Measurements from ENCODE around the gene TEX14.
A peak's percentile ranks its signal among the peaks of the same experiment; 100 is the strongest.

The TEX14 gene

DNA sequence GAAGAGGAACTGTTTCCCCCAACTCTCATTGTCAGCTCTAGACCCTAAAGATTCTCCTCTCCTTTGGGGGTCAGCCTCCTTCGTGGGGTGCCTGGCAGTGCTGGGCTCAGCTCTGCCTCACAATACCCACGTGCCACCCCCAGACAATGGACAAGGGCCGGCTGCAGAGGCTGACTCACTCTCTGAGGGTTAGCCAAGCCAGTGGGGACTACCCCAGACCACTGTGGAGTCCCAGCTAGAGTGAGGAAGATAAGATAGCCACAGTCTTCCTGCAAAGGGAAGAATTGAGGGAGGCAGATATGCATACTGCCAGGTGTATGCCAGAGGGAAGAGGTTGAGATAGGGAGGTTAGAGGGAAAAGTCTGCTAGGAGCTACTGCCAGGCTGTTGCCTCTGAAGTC lies 163.9 kb downstream of the TEX14 start:
- H3K36me3 ChIP-seq = no peaks in the 10 kb centered on the region
- no peaks in the 10 kb centered on the region for H3K27me3 ChIP-seq
- DNase-seq = no peak
- H3K4me3 ChIP-seq = no peak overlapping the region
- H3K27ac ChIP-seq = peak overlapping the region; percentile 72 to 76
- no peaks in the 10 kb centered on the region for H3K9me3 ChIP-seq
- intact Hi-C loops (cut with DNase I; ENCODE audit: low total_unique reads) = loop anchor here (10.0 kb wide), 2 partner anchors 57 to 167 kb away; partner anchors contain the start of genes RAD51C and TEX14
- H3K4me1 ChIP-seq = peaks cover 0 to 77% (median 70%) of the 10 kb centered on the region in 4 donors
- TF ChIP-seq, protein P1, sequence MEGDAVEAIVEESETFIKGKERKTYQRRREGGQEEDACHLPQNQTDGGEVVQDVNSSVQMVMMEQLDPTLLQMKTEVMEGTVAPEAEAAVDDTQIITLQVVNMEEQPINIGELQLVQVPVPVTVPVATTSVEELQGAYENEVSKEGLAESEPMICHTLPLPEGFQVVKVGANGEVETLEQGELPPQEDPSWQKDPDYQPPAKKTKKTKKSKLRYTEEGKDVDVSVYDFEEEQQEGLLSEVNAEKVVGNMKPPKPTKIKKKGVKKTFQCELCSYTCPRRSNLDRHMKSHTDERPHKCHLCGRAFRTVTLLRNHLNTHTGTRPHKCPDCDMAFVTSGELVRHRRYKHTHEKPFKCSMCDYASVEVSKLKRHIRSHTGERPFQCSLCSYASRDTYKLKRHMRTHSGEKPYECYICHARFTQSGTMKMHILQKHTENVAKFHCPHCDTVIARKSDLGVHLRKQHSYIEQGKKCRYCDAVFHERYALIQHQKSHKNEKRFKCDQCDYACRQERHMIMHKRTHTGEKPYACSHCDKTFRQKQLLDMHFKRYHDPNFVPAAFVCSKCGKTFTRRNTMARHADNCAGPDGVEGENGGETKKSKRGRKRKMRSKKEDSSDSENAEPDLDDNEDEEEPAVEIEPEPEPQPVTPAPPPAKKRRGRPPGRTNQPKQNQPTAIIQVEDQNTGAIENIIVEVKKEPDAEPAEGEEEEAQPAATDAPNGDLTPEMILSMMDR (IDR thresholded peaks at IDR 0.05) = no peak

DNA sequence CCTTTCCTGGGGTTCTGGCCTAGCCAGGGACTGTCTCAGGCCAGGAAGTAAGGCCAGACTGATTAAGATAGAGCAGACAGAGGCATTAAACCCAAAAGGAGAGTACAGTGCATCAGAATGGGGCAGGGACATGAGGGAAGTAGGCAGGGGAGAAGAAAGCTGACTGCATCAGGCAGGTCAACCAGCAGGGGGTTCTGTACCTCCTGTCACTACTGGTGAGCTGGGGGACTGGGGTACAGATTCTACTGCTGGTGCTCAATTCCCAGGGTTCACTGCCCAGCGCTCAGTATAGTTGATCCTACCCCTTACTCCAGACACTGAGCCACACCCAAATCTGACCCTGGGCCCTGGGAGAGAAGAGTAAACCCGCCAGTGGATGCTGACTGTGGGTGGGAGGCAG lies 164.5 kb downstream of the TEX14 start:
- peaks cover 0 to 3% (median 0%) of the 10 kb centered on the region in 3 donors for H3K36me3 ChIP-seq
- H3K9me3 ChIP-seq = no peaks in the 10 kb centered on the region
- no peak for DNase-seq
- no peaks in the 10 kb centered on the region for H3K27me3 ChIP-seq
- H3K4me3 ChIP-seq = no peak overlapping the region
- H3K27ac ChIP-seq = peak overlapping the region; percentile 72 to 76
- H3K4me1 ChIP-seq = peaks cover 0 to 73% (median 64%) of the 10 kb centered on the region in 4 donors
- intact Hi-C loops (cut with DNase I; ENCODE audit: low total_unique reads) = loop anchor here (10.0 kb wide), 2 partner anchors 57 to 167 kb away; partner anchors contain the start of genes RAD51C and TEX14
- TF ChIP-seq, protein P1 (IDR thresholded peaks at IDR 0.05) = no peak

DNA sequence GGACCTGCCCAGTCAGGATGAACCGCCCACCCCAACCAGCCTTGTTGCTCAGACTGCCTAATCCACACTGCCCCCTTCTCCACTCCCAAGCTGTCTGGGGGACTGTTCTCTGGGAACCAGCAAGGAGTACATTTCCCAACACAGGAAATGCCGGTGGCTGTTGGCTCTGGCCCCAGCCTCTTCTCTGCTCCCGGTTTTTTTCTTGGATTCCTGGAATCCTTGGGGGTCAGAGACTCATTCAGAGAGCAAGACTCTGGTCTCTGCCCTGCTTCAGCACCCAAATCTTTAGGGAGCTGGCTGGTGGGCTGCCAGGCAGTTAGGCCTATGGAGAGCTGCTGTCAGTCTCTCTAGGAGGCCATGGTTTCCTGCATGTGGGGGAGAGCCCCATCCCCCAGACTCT lies 166.6 kb downstream of the TEX14 start:
- peaks cover 0 to 13% (median 0%) of the 10 kb centered on the region in 3 donors for H3K36me3 ChIP-seq
- peak overlapping the region; percentile 72 to 76 for H3K27ac ChIP-seq
- no peaks in the 10 kb centered on the region for H3K27me3 ChIP-seq
- H3K4me3 ChIP-seq = peak overlapping the region in 1 of 2 donors; percentile 18
- H3K9me3 ChIP-seq = no peaks in the 10 kb centered on the region
- peaks cover 0 to 58% (median 52%) of the 10 kb centered on the region in 4 donors for H3K4me1 ChIP-seq
- TF ChIP-seq, protein P1 (IDR thresholded peaks at IDR 0.05) = no peak
- peak; percentile 65 to 89 for DNase-seq
- intact Hi-C loops (cut with DNase I; ENCODE audit: low total_unique reads) = loop anchor here (10.0 kb wide), 2 partner anchors 60 to 170 kb away; partner anchors contain the start of genes RAD51C and TEX14

- DNase-seq = no peak
- intact Hi-C loops (cut with DNase I; ENCODE audit: low total_unique reads) = loop anchor here (10.0 kb wide), 2 partner anchors 63 to 173 kb away; partner anchors contain the start of genes RAD51C and TEX14
- H3K27ac ChIP-seq = no peak overlapping the region
- H3K4me3 ChIP-seq = no peak overlapping the region
- H3K27me3 ChIP-seq = no peaks in the 10 kb centered on the region
- TF ChIP-seq, protein P1 (IDR thresholded peaks at IDR 0.05) = no peak
- no peaks in the 10 kb centered on the region for H3K9me3 ChIP-seq
- peaks cover 0 to 13% (median 0%) of the 10 kb centered on the region in 3 donors for H3K36me3 ChIP-seq
- H3K4me1 ChIP-seq = peaks cover 0 to 37% (median 32%) of the 10 kb centered on the region in 4 donors
These were observed 170.2 kb downstream of the TEX14 start for GRCh38 chr17:58521680-58522079.

- TF ChIP-seq, protein P1 (IDR thresholded peaks at IDR 0.05) = peak in 1 of 2 experiments; percentile 13
- Histone ChIP-seq H3K9me3 (no peaks in the 10 kb centered on the region), H3K27ac (no peak overlapping the region), H3K36me3 (peaks cover 0 to 17% (median 0%) of the 10 kb centered on the region in 3 donors), H3K27me3 (no peaks in the 10 kb centered on the region), H3K4me1 (peaks cover 0 to 37% (median 30%) of the 10 kb centered on the region in 4 donors), H3K4me3 (no peak overlapping the region)
- no peak for DNase-seq
- intact Hi-C loops (cut with DNase I; ENCODE audit: low total_unique reads) = loop anchor here (10.0 kb wide), 2 partner anchors 64 to 174 kb away; partner anchors contain the start of genes RAD51C and TEX14
These were observed 170.9 kb downstream of the TEX14 start for GRCh38 chr17:58520843-58521430.

Measured in tibial artery (tissue), 4 donors.